HG03108 (cell line): ENCODE measurements around the gene RAB9A.
"Not testable (repeated sequence)": the region's sequence is repeated elsewhere in the genome, so short reads cannot be mapped to it uniquely, and the experiment has no call there.

Source experiments
- ATAC-seq: cut with Tn5 transposase; IDR thresholded peaks from one replicate; pipeline ENCODE4 v1.9.1; 2021; ENCODE audit warnings: moderate library complexity; ENCODE audit not compliant: unreplicated experiment

Gene RAB9A, protein sequence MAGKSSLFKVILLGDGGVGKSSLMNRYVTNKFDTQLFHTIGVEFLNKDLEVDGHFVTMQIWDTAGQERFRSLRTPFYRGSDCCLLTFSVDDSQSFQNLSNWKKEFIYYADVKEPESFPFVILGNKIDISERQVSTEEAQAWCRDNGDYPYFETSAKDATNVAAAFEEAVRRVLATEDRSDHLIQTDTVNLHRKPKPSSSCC

DNA sequence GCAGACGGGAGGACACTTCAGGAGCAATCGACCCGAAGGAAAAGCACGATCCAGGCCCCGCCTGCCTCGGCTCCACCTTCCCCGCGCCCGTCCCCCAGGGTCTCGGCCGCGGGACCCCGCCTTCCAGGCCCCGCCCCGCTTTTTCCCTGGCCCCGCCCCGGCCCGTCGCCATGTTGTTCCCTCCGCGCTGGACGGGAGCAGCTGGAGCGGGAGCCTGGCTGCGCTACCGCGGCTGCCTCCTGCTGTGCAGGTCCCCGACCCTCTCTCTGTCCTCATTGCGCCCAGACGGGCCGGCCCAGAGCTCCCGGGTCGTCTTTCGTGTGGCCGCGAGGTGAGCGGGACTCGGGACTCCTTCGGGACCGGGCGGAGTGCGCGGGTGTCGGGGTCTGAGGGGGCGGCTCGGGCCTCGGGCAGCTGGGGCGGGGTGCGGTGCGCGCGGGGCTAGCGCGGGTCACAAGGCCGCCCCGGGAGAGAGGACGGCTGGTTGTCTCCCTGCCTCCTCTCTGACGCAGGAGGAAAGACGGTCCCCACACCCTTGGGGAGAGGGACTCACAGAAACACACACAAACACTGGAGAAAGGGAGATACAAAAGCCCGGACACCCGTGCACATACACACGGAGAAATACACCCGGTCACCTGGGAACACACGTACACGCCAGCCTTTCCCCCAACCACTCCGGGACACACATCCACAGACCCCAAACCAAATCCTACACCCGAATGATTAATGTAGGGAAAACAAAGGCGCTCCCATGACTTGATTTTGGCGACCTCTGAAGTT lies at the start of gene RAB9A:
Gene RAB9A (plus strand): TSS at position 171 of the 783 bp plus-strand sequence. CDS start 19,619 bp downstream, outside the sequence.
- ATAC-seq: peak; percentile 70

DNA sequence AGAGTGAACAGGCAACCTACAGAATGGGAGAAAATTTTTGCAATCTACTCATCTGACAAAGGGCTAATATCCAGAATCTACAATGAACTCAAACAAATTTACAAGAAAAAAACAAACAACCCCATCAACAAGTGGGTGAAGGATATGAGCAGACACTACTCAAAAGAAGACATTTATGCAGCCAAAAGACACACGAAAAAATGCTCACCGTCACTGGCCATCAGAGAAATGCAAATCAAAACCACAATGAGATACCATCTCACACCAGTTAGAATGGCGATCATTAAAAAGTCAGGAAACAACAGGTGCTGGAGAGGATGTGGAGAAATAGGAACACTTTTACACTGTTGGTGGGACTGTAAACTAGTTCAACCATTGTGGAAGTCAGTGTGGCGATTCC lies 47.2 kb upstream of the RAB9A start:
- not testable (repeated sequence) for ATAC-seq

DNA sequence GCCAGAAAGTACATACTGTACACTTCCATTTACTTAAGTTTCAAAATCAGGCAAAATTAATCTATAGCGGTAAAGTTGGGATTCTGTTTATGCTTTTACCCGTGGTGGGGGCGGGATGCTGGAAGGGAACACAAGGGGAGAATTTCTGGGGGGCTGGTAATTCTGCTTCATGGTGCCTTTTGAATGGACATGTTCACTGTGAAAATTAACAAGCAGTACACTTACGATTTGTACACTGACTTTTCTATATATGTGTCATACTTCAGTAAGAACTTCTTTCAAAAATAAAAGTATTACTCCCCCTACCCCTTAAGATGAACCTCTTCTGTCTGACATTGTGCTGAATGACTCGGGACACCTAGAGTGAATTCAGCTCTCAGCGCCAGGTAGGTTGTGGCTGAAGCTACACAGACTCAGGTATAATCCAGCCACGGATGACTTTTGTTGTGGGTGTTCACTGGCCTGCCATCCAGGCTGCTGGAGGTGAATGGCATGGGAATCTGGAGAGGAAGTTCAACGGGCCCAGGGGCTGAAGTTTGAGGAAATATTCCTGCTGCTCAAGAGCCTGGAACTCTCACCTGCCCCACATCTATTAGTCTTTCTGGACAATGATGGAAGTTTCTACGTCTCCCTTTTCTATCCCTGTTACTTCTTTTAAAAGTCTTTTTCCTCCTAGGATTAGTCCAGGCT lies 43.3 kb upstream of the RAB9A start:
- ATAC-seq: no peak

DNA sequence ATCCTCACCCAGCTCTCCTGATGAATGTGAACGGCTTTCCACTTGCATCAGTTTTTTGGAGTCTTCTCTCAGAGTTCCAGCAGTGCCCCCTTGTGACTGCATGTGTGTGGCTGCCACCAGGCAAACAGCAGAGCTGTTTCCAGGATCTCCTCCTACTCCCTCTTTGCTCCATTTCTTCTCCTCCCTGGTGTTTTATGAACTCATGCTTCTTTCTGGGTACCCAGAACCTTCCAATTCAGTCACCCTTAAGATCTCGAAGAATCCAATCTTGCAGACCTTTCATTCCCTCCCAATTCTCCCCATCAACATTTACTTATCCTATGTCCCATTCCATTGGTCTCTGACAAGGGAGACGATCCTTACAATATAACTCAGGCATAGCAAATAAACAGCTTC lies 42.8 kb upstream of the RAB9A start:
- no peak for ATAC-seq

DNA sequence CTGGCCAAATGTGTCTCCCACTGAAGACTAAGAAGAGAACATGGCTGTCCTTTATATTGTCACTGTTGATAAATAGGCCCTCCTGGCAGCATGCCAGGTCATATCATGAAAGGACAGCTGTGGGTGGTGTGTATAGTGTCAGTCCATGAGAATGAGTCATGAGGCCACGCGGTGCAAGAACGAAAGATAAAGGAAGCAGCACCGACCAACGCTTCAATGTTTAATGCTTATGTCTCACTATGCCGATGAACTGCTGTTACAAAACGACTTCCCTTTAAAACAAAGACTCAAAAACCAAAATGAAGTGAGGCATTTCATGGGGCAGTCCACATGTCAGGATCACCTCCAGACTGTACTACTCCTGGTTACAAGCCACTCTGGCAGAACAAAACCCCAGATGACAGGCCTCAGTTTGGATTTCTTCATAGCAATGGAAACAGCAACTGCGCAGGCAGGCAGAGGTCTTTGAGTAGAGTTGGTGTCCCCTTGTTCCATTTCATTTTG lies 41.2 kb upstream of the RAB9A start:
- ATAC-seq: no peak

DNA sequence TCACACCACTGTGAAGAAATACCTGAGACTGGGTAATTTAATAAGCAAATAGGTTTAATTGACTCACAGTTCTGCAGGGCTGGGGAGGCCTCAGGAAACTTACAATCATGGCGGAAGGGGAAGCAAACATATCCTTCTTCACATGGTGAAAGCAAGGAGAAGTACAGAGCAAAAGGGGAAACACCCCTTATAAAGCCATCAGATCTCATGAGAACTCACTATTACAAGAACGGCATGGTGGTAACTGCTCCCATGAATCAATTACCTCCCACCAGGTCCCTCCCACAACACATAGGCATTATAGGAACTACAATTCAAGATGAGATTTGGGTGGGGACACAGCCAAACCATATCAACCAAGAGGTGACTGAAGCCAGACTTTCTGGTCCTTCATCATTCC lies 40.6 kb upstream of the RAB9A start:
- ATAC-seq: not testable (repeated sequence)

DNA sequence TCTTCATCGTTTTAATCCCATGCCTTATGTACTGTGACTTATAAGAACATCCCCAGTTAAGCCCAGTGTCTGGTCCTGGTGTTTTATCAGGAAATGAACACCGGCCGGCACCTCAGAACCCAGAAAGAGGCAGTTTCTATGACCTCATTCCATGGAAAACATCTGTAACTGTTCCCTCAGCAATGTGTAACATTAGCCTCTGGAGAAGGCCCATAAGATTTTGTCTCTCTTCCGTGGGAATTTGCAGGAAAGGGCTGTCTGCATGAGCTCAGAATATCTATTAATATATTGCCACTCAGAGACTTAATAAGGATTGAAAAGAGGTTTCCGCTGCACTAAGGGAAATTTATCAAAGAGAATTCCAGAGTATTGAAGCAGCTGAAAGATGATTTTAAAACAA lies 39.1 kb upstream of the RAB9A start:
- no peak for ATAC-seq

DNA sequence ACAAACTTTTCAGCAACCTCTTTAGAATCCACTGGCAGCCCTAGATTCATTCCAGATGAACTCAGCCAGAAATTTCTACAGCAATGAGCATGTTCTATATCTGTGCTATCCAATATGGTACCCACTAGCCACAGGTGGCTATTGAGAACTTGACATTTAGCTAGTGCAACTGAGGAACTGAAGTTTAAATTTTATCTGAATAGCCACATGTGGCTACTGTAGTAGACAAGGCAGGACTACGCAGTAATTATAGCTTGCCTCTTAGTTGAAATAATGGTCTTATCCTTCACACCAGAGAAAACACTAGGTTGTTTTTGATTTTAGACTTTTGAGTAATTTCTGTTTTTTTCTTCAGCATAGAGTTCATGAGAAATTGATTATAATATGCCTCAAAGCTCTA lies 38.6 kb upstream of the RAB9A start:
- ATAC-seq: no peak

DNA sequence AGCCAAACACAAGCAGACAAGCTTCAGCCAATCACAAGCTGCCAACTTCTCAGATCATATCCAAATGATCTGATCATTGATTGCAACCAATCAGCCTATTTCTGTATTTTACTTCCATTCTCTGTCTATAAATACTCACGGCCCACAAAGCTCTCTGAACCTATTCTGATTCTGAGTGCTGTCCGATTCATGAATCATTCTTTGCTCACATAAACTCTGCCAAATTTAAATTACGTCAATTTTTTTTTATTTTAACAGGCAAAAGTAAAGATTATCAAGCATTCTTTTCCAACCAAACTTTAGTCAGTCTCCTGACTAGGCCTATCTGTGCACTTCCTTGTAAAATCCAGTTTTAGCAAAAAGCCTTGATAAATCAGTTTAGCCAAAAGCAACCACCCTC lies 37.8 kb upstream of the RAB9A start:
- no peak for ATAC-seq

DNA sequence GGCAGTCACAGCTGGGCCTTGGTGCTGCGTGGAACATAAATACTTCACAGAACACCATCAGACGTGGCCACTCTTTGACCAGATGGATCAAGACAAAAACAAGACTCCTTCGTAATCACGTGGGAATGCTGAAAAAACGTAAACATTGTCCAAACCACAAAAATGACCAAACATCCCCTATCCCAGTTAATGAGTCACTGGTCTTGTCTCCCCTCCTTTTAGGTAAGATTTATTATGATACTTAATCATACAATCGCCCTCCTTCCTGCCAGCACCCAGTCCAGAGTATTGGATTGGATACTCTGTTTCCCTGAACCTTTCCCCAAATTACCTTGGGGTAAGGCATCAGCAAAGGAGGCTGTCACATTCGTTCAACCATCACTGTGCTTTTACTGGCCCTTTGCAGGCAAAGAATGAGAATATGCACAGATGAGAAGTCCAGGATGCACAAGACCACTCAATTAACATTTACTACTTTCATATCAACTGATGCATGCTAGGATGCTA lies 36.6 kb upstream of the RAB9A start:
- ATAC-seq: no peak

DNA sequence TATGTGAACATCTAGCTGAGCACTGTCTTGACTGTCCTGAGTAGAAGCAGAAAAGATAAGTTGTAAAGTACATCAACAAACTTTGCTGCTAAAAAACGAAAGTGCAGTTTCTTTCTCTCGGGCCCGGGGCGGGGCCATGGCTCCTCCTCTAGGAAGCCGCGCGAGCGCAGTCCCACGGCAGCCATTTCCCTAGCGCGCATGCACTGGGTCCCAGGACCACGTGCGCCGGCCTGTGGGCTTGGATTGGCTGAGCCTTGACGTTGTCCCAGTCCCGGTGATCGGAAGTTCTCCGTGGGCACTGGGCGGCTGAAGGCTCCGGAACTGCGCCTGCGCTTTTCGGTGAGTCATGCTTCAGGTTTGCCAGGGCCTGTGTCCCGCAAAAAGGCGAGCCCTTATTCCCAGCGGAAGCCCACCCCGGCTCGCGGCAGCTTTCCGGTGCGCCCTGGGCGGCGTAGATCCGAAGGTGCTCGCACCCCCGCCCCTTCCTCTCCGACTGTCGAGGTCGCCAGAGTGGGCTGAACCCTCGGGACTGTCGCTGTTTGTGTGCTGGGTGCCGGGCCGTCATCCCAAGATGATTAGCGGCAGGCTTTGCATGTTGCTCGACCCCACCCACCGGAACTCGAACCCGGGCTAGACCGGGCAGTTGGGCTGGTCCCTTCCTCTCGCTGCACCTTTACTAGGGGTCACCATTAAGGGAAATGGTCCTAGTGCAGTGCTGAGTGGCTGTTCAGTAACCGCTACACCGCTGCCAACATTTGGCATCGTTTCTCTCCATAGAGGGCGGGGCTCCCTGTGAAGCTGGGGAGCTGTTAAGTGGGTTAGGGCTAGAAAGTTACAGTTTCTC lies 35.9 kb upstream of the RAB9A start, which contains the start of gene TCEANC:
Gene TCEANC (plus strand): TSS at position 292 of the 844 bp plus-strand sequence. CDS start 9,368 bp downstream, outside the sequence.
- peak; percentile 95 for ATAC-seq

DNA sequence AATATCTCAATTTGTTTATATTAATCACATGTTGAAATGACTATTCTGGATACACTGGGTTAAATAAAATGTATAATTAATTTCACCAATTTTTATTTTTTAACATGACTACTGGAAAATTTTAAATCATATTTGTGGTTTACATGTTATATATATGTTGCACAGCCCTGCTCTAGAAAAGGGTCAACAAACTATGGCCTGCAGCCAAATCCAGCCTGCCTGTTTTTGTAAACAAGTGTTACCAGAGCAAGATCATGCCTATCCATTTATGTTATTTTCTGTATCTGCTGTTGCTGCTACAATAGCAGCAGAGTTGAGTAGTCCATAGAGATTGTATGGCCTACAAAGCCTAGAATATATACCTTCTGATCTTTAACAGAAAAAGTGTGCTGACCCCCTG lies 34.8 kb upstream of the RAB9A start:
- ATAC-seq: no peak

DNA sequence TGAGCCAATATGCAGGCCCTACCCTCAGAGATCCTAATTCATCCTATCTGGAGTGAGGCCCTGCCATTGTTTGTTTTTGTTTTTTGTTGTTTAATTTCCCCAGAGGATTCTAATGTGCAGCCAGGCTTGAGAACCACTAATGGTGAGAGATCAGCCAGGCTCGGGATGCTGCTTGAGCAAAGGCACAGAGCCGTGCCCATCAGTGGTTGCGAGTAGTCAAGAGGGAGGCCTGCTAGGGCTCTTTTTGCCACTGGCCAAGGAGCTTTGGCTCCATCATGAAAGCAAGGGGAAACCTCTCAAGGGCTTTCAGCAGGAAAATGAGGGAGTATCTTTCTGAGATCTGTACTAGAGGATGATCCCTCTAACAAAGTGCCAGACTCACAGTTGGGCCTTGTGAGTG lies 33.3 kb upstream of the RAB9A start:
- no peak for ATAC-seq

DNA sequence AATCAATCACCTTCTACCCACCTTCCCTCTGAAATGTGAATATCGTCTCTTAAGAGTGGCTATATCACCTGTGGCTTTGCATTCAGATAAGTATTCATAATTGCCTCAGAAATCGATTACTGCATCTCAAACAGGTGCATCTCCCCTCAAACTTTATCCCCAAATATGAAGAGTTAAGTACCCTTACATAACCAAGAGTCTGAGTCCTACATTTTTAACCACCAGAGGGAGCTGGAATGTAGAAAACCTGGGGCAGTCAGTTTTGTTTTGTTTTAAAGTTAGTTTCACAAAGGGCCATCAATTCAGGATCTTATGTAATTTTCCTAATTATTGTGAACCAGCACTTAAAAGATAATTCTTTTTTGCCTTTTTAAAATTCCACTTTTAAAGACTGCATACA lies 30.3 kb upstream of the RAB9A start:
- peak; percentile 43 for ATAC-seq

DNA sequence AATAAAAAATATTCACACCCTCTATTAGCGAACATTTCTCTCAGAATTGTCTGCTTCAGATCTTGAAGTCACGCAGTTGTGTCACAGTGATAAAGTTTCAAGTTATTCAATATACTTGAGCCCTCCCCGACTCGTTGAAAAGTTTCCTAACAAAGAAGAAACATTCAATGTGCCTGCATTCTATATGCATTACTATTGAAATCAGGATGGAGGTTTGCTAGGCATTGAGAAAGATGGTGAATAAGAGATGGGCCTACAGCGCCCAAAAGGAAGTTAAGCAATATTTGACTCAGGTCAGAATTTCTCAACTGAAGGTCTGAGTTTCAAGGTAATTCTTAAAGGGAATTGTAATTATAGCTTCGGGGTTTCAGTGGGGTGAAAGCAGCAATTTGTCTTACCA lies 29.9 kb upstream of the RAB9A start:
- ATAC-seq: no peak

DNA sequence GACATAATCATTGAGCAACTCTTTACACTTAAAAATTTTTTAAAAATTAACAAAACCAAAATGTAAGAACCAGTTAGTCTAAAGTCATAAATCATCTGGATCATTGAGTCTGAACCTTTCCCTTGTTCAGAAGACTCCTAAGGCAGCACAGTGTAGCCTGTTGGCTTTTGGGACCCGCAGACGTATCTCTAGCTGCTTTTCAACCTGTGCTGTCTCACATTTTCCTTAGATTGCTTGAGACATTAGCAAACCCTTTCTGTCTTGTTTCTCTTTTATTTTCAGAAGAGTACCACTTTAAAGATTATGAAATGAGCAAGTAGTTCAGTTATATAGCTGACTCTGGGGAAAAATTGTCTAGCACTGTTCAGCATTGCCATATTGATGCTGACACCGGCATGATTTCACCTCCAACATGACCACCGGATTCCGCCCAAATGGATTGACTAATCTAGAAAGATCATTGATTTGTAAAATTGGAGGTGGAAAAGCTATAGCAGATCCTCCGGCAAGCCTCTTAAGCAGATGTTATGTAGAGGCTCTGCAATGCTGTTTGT lies 27.1 kb upstream of the RAB9A start:
- ATAC-seq: no peak

DNA sequence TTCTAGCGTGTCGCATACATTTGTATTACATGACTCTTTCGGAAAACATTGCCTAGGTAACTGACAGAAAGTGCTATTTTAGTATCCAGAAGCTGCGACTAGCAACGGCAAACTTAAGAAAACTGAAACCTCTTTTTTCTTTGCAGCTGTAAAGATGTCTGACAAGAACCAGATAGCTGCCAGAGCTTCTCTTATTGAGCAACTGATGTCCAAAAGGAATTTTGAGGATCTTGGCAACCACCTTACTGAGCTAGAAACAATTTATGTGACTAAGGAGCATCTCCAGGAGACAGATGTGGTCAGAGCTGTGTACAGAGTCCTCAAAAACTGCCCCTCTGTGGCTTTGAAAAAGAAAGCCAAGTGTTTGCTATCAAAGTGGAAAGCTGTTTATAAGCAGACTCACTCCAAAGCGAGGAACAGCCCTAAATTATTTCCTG lies 26.6 kb upstream of the RAB9A start:
- ATAC-seq: no peak

DNA sequence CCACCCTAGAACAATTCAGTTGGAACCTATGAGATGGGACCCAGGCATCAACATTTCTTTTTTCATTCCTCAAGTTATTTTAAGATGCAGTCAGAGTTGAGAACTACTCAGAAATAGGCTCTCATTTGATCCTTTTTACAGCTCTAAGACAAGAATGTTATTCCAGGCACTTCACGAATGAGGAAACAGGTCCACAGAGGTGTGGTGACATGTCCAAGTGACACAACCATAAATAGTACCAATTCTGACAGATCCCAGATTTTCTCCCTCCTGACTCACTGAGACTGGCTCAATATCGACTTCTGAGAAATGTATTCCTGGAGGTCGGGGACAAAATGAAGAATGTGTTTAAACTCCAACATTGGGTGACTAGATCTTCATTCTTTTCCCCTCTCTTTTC lies 24.9 kb upstream of the RAB9A start:
- ATAC-seq: no peak

DNA sequence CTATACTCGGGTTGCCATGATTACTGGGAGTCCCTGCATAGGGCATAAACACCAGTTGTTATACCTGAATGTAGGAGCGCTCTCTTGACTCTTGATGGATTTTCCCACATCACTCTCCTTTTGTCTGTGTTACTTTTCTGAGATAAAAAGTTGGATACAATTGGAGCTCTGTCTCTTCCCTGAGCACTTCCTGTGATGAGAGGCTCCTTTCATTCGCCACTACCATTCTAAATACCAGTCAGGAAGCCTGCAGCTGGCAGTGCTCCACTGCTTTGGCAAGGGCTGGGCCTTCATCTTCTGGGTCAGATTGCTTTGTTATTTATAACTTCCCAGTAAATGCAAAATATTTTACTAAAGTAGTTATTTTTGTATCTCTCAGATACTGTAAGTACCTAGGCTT lies 22.1 kb upstream of the RAB9A start:
- ATAC-seq: no peak

DNA sequence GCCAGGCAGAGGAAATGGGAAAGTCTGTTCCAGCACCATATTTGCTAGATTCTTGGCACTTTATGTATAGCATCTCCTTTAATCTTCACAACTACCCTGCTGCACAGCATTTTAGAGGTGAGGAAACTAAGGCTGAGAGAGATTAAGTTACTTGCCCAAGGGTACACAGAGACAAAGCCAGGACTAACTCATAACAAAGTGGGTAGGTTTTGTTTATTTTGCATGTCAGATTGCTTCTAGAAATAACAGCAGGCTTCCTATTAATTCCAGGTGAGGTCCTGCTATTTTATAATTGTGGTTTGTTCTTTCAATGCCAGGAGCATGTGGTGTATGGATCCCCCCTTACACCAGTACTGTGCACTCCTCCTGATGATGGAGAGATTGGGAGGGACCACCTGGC lies 21.0 kb upstream of the RAB9A start:
- no peak for ATAC-seq
